GM23248 (cell line): ENCODE data around the gene PROM1. TPM values are rescaled to one million over a fixed set of nuclear protein-coding genes. Genes with fewer than 3 reads are reported as not detected.

Source experiments
- DNase-seq: peaks from one replicate; pipeline ENCODE4 v3.0.0-alpha.2; 2015
- H2AFZ ChIP-seq: fragments of 200-600 bp; sonication (generic); 2 replicates; pipeline ENCODE4 v1.6.1; 2016; ENCODE audit warnings: antibody characterized with exemption
- H3F3A ChIP-seq: fragments of 200-600 bp; sonication (generic); 2 replicates; pipeline ENCODE4 v1.6.1; 2016; ENCODE audit warnings: mild to moderate bottlenecking, antibody characterized with exemption, mixed run types; ENCODE audit not compliant: insufficient read depth
- H3K27ac ChIP-seq: fragments of 200-600 bp; sonication (generic); 2 replicates; pipeline ENCODE4 v1.5.1; 2016; ENCODE audit warnings: mild to moderate bottlenecking
- H3K27me3 ChIP-seq: fragments of 200-600 bp; sonication (generic); replicated peaks from 2 replicates; pipeline ENCODE4 v1.6.1; 2016; ENCODE audit warnings: mild to moderate bottlenecking; ENCODE audit not compliant: insufficient read depth
- H3K36me3 ChIP-seq: fragments of 200-600 bp; sonication (generic); 2 replicates; pipeline ENCODE4 v1.6.1; 2016; ENCODE audit warnings: low read depth, mild to moderate bottlenecking
- H3K4me1 ChIP-seq: fragments of 200-600 bp; sonication (generic); 2 replicates; pipeline ENCODE4 v1.6.1; 2016; ENCODE audit warnings: mild to moderate bottlenecking; ENCODE audit not compliant: insufficient read depth
- H3K4me2 ChIP-seq: fragments of 200-600 bp; sonication (generic); one replicate; pipeline ENCODE4 v1.6.1; 2016; ENCODE audit warnings: mild to moderate bottlenecking; ENCODE audit not compliant: unreplicated experiment
- H3K4me3 ChIP-seq: fragments of 200-600 bp; sonication (generic); 2 replicates; pipeline ENCODE4 v1.5.1; 2016; ENCODE audit warnings: mild to moderate bottlenecking
- H3K79me2 ChIP-seq: fragments of 200-600 bp; sonication (generic); 2 replicates; pipeline ENCODE4 v1.6.1; 2016; ENCODE audit warnings: mild to moderate bottlenecking; ENCODE audit not compliant: insufficient read depth
- H3K9ac ChIP-seq: fragments of 200-600 bp; sonication (generic); 2 replicates; pipeline ENCODE4 v1.6.1; 2016; ENCODE audit warnings: mild to moderate bottlenecking
- H3K9me2 ChIP-seq: fragments of 200-600 bp; sonication (generic); 2 replicates; pipeline ENCODE4 v1.6.1; 2016; ENCODE audit warnings: mixed run types, mild to moderate bottlenecking, moderate library complexity; ENCODE audit not compliant: insufficient read depth
- H3K9me3 ChIP-seq: fragments of 200-600 bp; sonication (generic); one replicate; pipeline ENCODE4 v1.6.1; 2017; ENCODE audit warnings: low read depth
- H4K20me1 ChIP-seq: fragments of 200-600 bp; sonication (generic); 2 replicates; pipeline ENCODE4 v1.6.0; 2016; ENCODE audit not compliant: insufficient read depth
- EZH2 ChIP-seq: fragments of 200-600 bp; sonication (generic); IDR thresholded peaks from 2 replicates; pipeline ENCODE4 v1.6.1; 2018; ENCODE audit warnings: antibody characterized with exemption, mild to moderate bottlenecking; ENCODE audit not compliant: insufficient read depth, poor library complexity, severe bottlenecking
- EZH2phosphoT487 ChIP-seq: fragments of 200-600 bp; sonication (generic); IDR thresholded peaks from 2 replicates; pipeline ENCODE4 v1.6.1; 2018; ENCODE audit warnings: antibody characterized with exemption, moderate library complexity, mild to moderate bottlenecking, low read depth; ENCODE audit not compliant: insufficient read depth
- WGBS, 2 experiments: methylation state at CpG; one replicate each; pipeline ENCODE4 v1.1.6; 2015 to 2017; ENCODE audit warnings: low lambda C conversion rate in 2 of 2, low coverage in 1 of 2; ENCODE audit errors: missing lambda C conversion rate in 2 of 2; 5-methylcytosine and 5-hydroxymethylcytosine counted together
- in situ Hi-C: fragments of 300-500 bp; cut with MboI; formaldehyde crosslinking; loops from 2 replicates; pipeline ENCODE4 v1.15.0; 2020
- polyA plus RNA-seq: library from polyadenylated mRNA; unstranded; fragments of >200 nt; fragmentation: Nextera tagmentation; extraction: Ambion mirVana; gene quantifications from 2 replicates; pipeline ENCODE4 v1.2.1, GENCODE V29; 2016
- total RNA-seq: library from RNA; depleted of rRNA; stranded (reverse); fragments of >200 nt; shearing (Covaris generic); gene quantifications from 2 replicates; pipeline ENCODE4 v1.2.3, GENCODE V29; 2014

PROM1 gene
- total and polyA plus RNA-seq, 2 experiments from 2014 or later = not detected

- Histone ChIP-seq H2AFZ (no peak overlapping the region), H3K9ac (no peak overlapping the region), H3F3A (no peaks in the 10 kb centered on the region), H4K20me1 (no peaks in the 10 kb centered on the region), H3K4me2 (no peak overlapping the region), H3K79me2 (no peaks in the 10 kb centered on the region), H3K9me2 (no peaks in the 10 kb centered on the region), H3K9me3 (no peaks in the 10 kb centered on the region), H3K27me3 (peaks cover 62% of the 10 kb centered on the region), H3K27ac (no peak overlapping the region), H3K36me3 (no peaks in the 10 kb centered on the region), H3K4me3 (no peak overlapping the region), H3K4me1 (no peaks in the 10 kb centered on the region)
- DNase-seq = no peak
- in situ Hi-C loops = no loop called here
- WGBS, 2 experiments = 48 to 49% methylated on average over 4 of the region's 4 CpGs
- TF ChIP-seq EZH2phosphoT487 (no peak), EZH2 (no peak)
These were observed 6.0 kb downstream of the PROM1 start for GRCh38 chr4:16077786-16078185.

- Histone ChIP-seq H3K36me3 (no peaks in the 10 kb centered on the region), H3K4me1 (no peaks in the 10 kb centered on the region), H4K20me1 (no peaks in the 10 kb centered on the region), H3K27me3 (peaks cover 49% of the 10 kb centered on the region), H3F3A (no peaks in the 10 kb centered on the region), H3K4me2 (no peak overlapping the region), H3K4me3 (no peak overlapping the region), H3K9me2 (no peaks in the 10 kb centered on the region), H3K79me2 (no peaks in the 10 kb centered on the region), H3K9ac (no peak overlapping the region), H2AFZ (no peak overlapping the region), H3K9me3 (no peaks in the 10 kb centered on the region), H3K27ac (no peak overlapping the region)
- no peak for DNase-seq
- WGBS, 2 experiments = 61 to 62% methylated on average over 8 of the region's 8 CpGs
- in situ Hi-C loops = no loop called here
- no peak for TF ChIP-seq EZH2phosphoT487
- no peak for TF ChIP-seq EZH2
These were observed 7.7 kb downstream of the PROM1 start for GRCh38 chr4:16075975-16076757.

GRCh38 chr4:16075061-16075460 lies 8.8 kb downstream of the PROM1 start:
- Histone ChIP-seq H3K27me3 (peaks cover 56% of the 10 kb centered on the region), H3K9me2 (no peaks in the 10 kb centered on the region), H3K4me2 (no peak overlapping the region), H4K20me1 (no peaks in the 10 kb centered on the region), H3K79me2 (no peaks in the 10 kb centered on the region), H3K4me1 (no peaks in the 10 kb centered on the region), H3K9ac (no peak overlapping the region), H3K36me3 (no peaks in the 10 kb centered on the region), H3K27ac (no peak overlapping the region), H2AFZ (no peak overlapping the region), H3F3A (no peaks in the 10 kb centered on the region), H3K9me3 (no peaks in the 10 kb centered on the region), H3K4me3 (no peak overlapping the region)
- 54 to 61% methylated on average over 3 of the region's 3 CpGs for WGBS, 2 experiments
- no peak for DNase-seq
- TF ChIP-seq EZH2 (no peak), EZH2phosphoT487 (no peak)
- in situ Hi-C loops = no loop called here

GRCh38 chr4:16072168-16072567 lies 11.7 kb downstream of the PROM1 start:
- Histone ChIP-seq H3K27ac (no peak overlapping the region), H3K36me3 (no peaks in the 10 kb centered on the region), H2AFZ (no peak overlapping the region), H3K9me2 (no peaks in the 10 kb centered on the region), H3K27me3 (peaks cover 47% of the 10 kb centered on the region), H3K4me1 (no peaks in the 10 kb centered on the region), H3K79me2 (no peaks in the 10 kb centered on the region), H3K4me2 (no peak overlapping the region), H4K20me1 (no peaks in the 10 kb centered on the region), H3K9me3 (no peaks in the 10 kb centered on the region), H3F3A (no peaks in the 10 kb centered on the region), H3K9ac (no peak overlapping the region), H3K4me3 (no peak overlapping the region)
- in situ Hi-C loops = no loop called here
- no peak for TF ChIP-seq EZH2phosphoT487
- TF ChIP-seq EZH2 = no peak
- DNase-seq = no peak
